HG03175 (cell line): ENCODE results near the gene KRTCAP3.

Experiments
- ATAC-seq: cut with Tn5 transposase; IDR thresholded peaks from one replicate; pipeline ENCODE4 v1.9.1; 2021; ENCODE audit warnings: mild to moderate bottlenecking, moderate library complexity; ENCODE audit not compliant: unreplicated experiment

KRTCAP3 gene

GRCh38 chr2:27435628-27436027 lies 6.6 kb upstream of the KRTCAP3 start:
- no peak for ATAC-seq

- ATAC-seq, result no peak
These were observed 805 bp upstream of the KRTCAP3 start for GRCh38 chr2:27441226-27441926.

- ATAC-seq, result no peak
These were observed 720 bp downstream of the KRTCAP3 start for GRCh38 chr2:27442920-27443282.

GRCh38 chr2:27445155-27445554 lies 3.0 kb downstream of the KRTCAP3 start:
- ATAC-seq, result no peak

GRCh38 chr2:27445615-27446014 lies 3.4 kb downstream of the KRTCAP3 start:
- ATAC-seq, result no peak

- no peak for ATAC-seq
These were observed 3.9 kb downstream of the KRTCAP3 start for GRCh38 chr2:27446057-27446456.

- ATAC-seq, result no peak
These were observed 6.2 kb downstream of the KRTCAP3 start for GRCh38 chr2:27448381-27448780.

GRCh38 chr2:27451095-27451494 lies 8.9 kb downstream of the KRTCAP3 start:
- no peak for ATAC-seq

GRCh38 chr2:27453968-27454367 lies 11.8 kb downstream of the KRTCAP3 start:
- ATAC-seq, result no peak

- ATAC-seq, result no peak
These were observed 18.9 kb downstream of the KRTCAP3 start for GRCh38 chr2:27461118-27461517.

- no peak for ATAC-seq
These were observed 22.3 kb downstream of the KRTCAP3 start for GRCh38 chr2:27464443-27464842.

GRCh38 chr2:27471961-27472360 lies 29.8 kb downstream of the KRTCAP3 start:
- no peak for ATAC-seq

- ATAC-seq, result no peak
These were observed 43.3 kb downstream of the KRTCAP3 start for GRCh38 chr2:27485496-27485895.

- no peak for ATAC-seq
These were observed 46.9 kb downstream of the KRTCAP3 start for GRCh38 chr2:27489118-27489497.

- peak; percentile 94 for ATAC-seq
These were observed 47.6 kb downstream of the KRTCAP3 start, which contains the start of gene IFT172 for GRCh38 chr2:27489498-27490397. Gene IFT172, minus strand, starts transcription at chr2:27489743. Its CDS starts 90 bp downstream, at chr2:27489653.

- ATAC-seq, result no peak
These were observed 50.4 kb downstream of the KRTCAP3 start for GRCh38 chr2:27492557-27492956.

GRCh38 chr2:27493948-27494283 lies 51.7 kb downstream of the KRTCAP3 start:
- no peak for ATAC-seq
